B cell (primary cell): ENCODE data around the gene FOXE1. TPM values are rescaled to one million over a fixed set of nuclear protein-coding genes. Genes with fewer than 3 reads are reported as not detected.

ENCODE experiments used
- ATAC-seq: fragments of 200-7000 bp; cut with Tn5 transposase; one replicate; pipeline ENCODE4 v1.10.0; 2021; ENCODE audit warnings: low read depth, mild to moderate bottlenecking, moderate number of reproducible peaks, moderate library complexity
- CTCF ChIA-PET: fragments of 350-600 bp; sonication (Branson Sonifier 250); formaldehyde crosslinking; loops from one replicate; lab custom pipeline; 2021; ENCODE audit warnings: antibody characterized with exemption, inconsistent platforms; lab: Charles Lee
- POLR2A ChIA-PET: fragments of 350-600 bp; sonication (Branson Sonifier 250); formaldehyde crosslinking; loops from one replicate; lab custom pipeline; 2021; ENCODE audit warnings: antibody characterized with exemption; lab: Charles Lee
- DNase-seq: peaks from one replicate; pipeline ENCODE4 v3.0.0; 2013
- H2AFZ ChIP-seq: 2 replicates; pipeline ENCODE4 v1.6.1; 2012; ENCODE audit warnings: mild to moderate bottlenecking, low read depth, low read length; ENCODE audit not compliant: insufficient read depth, poor library complexity, severe bottlenecking
- H3K27ac ChIP-seq, 2 donors: 1 replicate in 1 of 2; 2 replicates in 1 of 2; pipeline ENCODE4 v1.5.1; 2012 to 2013; ENCODE audit warnings: low read length in 2 of 2, mild to moderate bottlenecking in 2 of 2, moderate library complexity in 1 of 2
- H3K27me3 ChIP-seq, 4 experiments: fragments of 200-600 bp in 1 of 4; sonication (generic) in 1 of 4; replicated peaks in 1 of 4; 1 replicate in 2 of 4; 2 replicates in 2 of 4; pipeline versions ENCODE4 v1.6.1 to v1.7.0; 2013 to 2016; ENCODE audit warnings: low read length in 3 of 4, mild to moderate bottlenecking in 2 of 4, mixed read lengths in 1 of 4, moderate library complexity in 1 of 4; ENCODE audit not compliant: insufficient read depth in 4 of 4, control insufficient read depth in 3 of 4; ENCODE audit errors: control extremely low read depth in 1 of 4
- H3K36me3 ChIP-seq, 2 experiments: replicated peaks in 1 of 2; 1 replicate in 1 of 2; 2 replicates in 1 of 2; pipeline versions ENCODE4 v1.6.1 to v1.7.1; 2013; ENCODE audit warnings: low read length in 1 of 2; ENCODE audit not compliant: insufficient read depth in 2 of 2, control insufficient read depth in 1 of 2; ENCODE audit errors: control extremely low read depth in 1 of 2, extremely low read depth in 1 of 2
- H3K4me1 ChIP-seq, 2 donors: fragments of 200-600 bp in 1 of 2; sonication (generic) in 1 of 2; 1 replicate in 1 of 2; 2 replicates in 1 of 2; pipeline versions ENCODE4 v1.5.1 to v1.6.1; 2013 to 2017; ENCODE audit warnings: low read length in 2 of 2; ENCODE audit not compliant: control insufficient read depth in 2 of 2, insufficient read depth in 2 of 2
- H3K4me2 ChIP-seq: replicated peaks from 2 replicates; pipeline ENCODE3; 2012; ENCODE audit warnings: mild to moderate bottlenecking, low read depth, low read length; ENCODE audit not compliant: poor library complexity, severe bottlenecking
- H3K4me3 ChIP-seq, 5 experiments: fragments of 200-600 bp in 1 of 5; sonication (generic) in 1 of 5; 1 replicate in 3 of 5; 2 replicates in 2 of 5; pipeline versions ENCODE4 v1.5.1 to v1.7.0; 2011 to 2016; ENCODE audit warnings: low read length in 4 of 5, mild to moderate bottlenecking in 4 of 5, low read depth in 2 of 5, control low read depth in 1 of 5, moderate library complexity in 1 of 5; ENCODE audit not compliant: insufficient read depth in 1 of 5; ENCODE audit errors: control extremely low read depth in 1 of 5, extremely low read depth in 1 of 5
- H3K79me2 ChIP-seq: fragments of 200-600 bp; sonication (generic); one replicate; pipeline ENCODE4 v1.6.0; 2016; ENCODE audit warnings: low read length; ENCODE audit not compliant: control insufficient read depth, insufficient read depth
- H3K9ac ChIP-seq: fragments of 200-600 bp; sonication (generic); 2 replicates; pipeline ENCODE4 v1.6.1; 2017; ENCODE audit warnings: mild to moderate bottlenecking, low read length, moderate library complexity
- H3K9me3 ChIP-seq, 3 donors: one replicate each; pipeline versions ENCODE4 v1.6.1 to v1.7.1; 2013; ENCODE audit warnings: low read length in 2 of 3; ENCODE audit not compliant: control insufficient read depth in 2 of 3, insufficient read depth in 1 of 3; ENCODE audit errors: control extremely low read depth in 1 of 3
- H4K20me1 ChIP-seq: 2 replicates; pipeline ENCODE4 v1.6.0; 2012; ENCODE audit warnings: mild to moderate bottlenecking, low read length; ENCODE audit not compliant: insufficient read depth, control insufficient read depth, poor library complexity, severe bottlenecking
- H3K27ac Mint-ChIP-seq: one replicate; pipeline ENCODE4 v1.8.0; 2021; ENCODE audit warnings: mixed read lengths
- H3K27me3 Mint-ChIP-seq: one replicate; pipeline ENCODE4 v1.8.0; 2021; ENCODE audit warnings: mixed read lengths
- H3K4me1 Mint-ChIP-seq: one replicate; pipeline ENCODE4 v1.8.0; 2021; ENCODE audit warnings: mixed read lengths
- H3K4me3 Mint-ChIP-seq: one replicate; pipeline ENCODE4 v1.8.0; 2021; ENCODE audit warnings: mixed read lengths
- H3K9me3 Mint-ChIP-seq: one replicate; pipeline ENCODE4 v1.8.0; 2022; ENCODE audit warnings: mixed read lengths; ENCODE audit not compliant: insufficient read depth
- EZH2 ChIP-seq: IDR thresholded peaks from 2 replicates; pipeline ENCODE4 v1.6.1; 2012; ENCODE audit warnings: borderline replicate concordance, low read depth, mild to moderate bottlenecking, moderate library complexity, low read length; ENCODE audit not compliant: insufficient read depth, poor library complexity, severe bottlenecking
- WGBS: methylation state at CpG from one replicate; pipeline ENCODE4 v1.1.5; 2013; ENCODE audit warnings: missing lambda C conversion rate; ENCODE audit not compliant: insufficient coverage; 5-methylcytosine and 5-hydroxymethylcytosine counted together
- intact Hi-C: fragments of 100-400 bp; cut with micrococcal nuclease; formaldehyde crosslinking; loops from one replicate; pipeline ENCODE4 v1.10.0; 2022
- polyA plus RNA-seq: library from polyadenylated mRNA; depleted of rRNA; stranded (reverse); fragments of >200 nt; gene quantifications from 2 replicates; pipeline ENCODE4 v1.2.3, GENCODE V29; 2012
- total RNA-seq, 2 donors: library from RNA; stranded (reverse); fragments of 120-200 nt in 1 of 2; gene quantifications; 1 replicate in 1 of 2; 2 replicates in 1 of 2; pipeline versions ENCODE4 v1.2.3 to v1.2.4, GENCODE V29; 2013 to 2022
- TF ChIP-seq, protein P1 (sequence below): fragments of 200-600 bp; IDR thresholded peaks from one replicate; pipeline ENCODE4 v1.8.0; 2022; ENCODE audit warnings: antibody characterized with exemption, mild to moderate bottlenecking

The FOXE1 gene
- total and polyA plus RNA-seq, 2 donors (not counting 1 experiment from before 2014, with no cell fraction given), result not detected

DNA sequence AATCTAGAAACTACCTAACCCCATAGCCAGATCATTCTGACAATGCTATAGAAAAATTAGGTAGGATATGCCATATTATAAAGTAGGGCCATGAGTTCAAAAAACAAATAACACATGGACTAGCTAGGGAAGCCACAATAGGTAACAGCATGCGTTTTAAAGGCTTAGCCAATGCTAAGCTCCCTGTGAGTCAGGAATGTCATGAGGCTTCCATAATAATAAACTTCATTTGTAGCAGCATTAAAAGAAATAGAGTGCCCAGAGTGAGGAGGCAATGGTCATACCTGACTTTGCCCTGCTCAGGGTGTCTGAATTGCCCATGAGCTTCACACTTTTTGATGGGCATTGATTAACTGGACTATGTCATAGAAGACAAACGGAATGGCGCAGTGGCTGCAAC is 15.8 kb downstream of the FOXE1 start:
- ChIA-PET CTCF (interaction anchor here (1.0 kb wide), 1 partner anchor 32 kb away, joined by 3 read pairs; no protein-coding TSS in a partner anchor), POLR2A (no interaction called here)
- H4K20me1 ChIP-seq, result no peaks in the 10 kb centered on the region
- H3K27me3 ChIP-seq, result peaks cover 0 to 8% (median 4%) of the 10 kb centered on the region in 4 experiments
- H3K36me3 ChIP-seq, result no peaks in the 10 kb centered on the region
- H3K79me2 ChIP-seq, result no peaks in the 10 kb centered on the region
- intact Hi-C loops, result no loop called here
- H3K9ac ChIP-seq, result no peak overlapping the region
- no peak overlapping the region for H2AFZ ChIP-seq
- no peak overlapping the region for H3K27ac ChIP-seq
- H3K9me3 ChIP-seq, result peaks cover 8 to 14% (median 9%) of the 10 kb centered on the region in 3 donors
- H3K4me2 ChIP-seq, result no peak overlapping the region
- peaks cover 4% of the 10 kb centered on the region in 2 donors for H3K4me1 ChIP-seq
- no peak for ATAC-seq
- H3K27me3 Mint-ChIP-seq, result peaks cover 37% of the 10 kb centered on the region
- DNase-seq, result no peak
- WGBS, result 96% methylated on average over 2 of the region's 3 CpGs
- no peak overlapping the region for H3K4me3 ChIP-seq
- peaks cover 9% of the 10 kb centered on the region for H3K9me3 Mint-ChIP-seq
- TF ChIP-seq, protein P1, sequence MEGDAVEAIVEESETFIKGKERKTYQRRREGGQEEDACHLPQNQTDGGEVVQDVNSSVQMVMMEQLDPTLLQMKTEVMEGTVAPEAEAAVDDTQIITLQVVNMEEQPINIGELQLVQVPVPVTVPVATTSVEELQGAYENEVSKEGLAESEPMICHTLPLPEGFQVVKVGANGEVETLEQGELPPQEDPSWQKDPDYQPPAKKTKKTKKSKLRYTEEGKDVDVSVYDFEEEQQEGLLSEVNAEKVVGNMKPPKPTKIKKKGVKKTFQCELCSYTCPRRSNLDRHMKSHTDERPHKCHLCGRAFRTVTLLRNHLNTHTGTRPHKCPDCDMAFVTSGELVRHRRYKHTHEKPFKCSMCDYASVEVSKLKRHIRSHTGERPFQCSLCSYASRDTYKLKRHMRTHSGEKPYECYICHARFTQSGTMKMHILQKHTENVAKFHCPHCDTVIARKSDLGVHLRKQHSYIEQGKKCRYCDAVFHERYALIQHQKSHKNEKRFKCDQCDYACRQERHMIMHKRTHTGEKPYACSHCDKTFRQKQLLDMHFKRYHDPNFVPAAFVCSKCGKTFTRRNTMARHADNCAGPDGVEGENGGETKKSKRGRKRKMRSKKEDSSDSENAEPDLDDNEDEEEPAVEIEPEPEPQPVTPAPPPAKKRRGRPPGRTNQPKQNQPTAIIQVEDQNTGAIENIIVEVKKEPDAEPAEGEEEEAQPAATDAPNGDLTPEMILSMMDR, result no peak
- TF ChIP-seq EZH2, result no peak
- H3K4me1 Mint-ChIP-seq, result peaks cover 9% of the 10 kb centered on the region
- H3K27ac Mint-ChIP-seq, result no peak overlapping the region
- no peak overlapping the region for H3K4me3 Mint-ChIP-seq

DNA sequence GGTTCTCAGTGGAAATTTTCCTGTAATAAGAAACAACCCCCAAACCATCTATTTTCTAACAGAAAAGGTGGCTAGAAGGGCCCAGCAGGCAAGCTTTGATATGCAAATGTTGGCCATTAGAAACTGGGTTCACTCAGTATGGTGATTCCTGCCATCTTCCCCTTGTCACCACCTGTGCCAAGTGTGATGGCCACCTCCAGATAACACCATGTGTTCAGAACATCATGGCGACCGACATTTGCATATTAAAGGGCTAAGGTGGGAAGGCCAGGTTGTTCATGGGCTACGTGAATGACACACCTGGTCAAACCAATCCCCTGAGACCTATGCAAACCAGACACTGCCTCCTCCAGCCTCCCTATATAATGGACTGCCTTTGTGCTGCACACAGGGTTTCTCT is 20.4 kb downstream of the FOXE1 start:
- H3K27me3 ChIP-seq, result peaks cover 0 to 5% (median 0%) of the 10 kb centered on the region in 4 experiments
- intact Hi-C loops, result no loop called here
- ChIA-PET CTCF (no interaction called here), POLR2A (no interaction called here)
- no peaks in the 10 kb centered on the region for H4K20me1 ChIP-seq
- H3K36me3 ChIP-seq, result no peaks in the 10 kb centered on the region
- no peak for DNase-seq
- WGBS, result no CpG with 5 or more reads among the region's 3 CpGs
- ATAC-seq, result no peak
- H3K27ac ChIP-seq, result no peak overlapping the region
- H2AFZ ChIP-seq, result no peak overlapping the region
- peaks cover 2% of the 10 kb centered on the region for H3K9me3 Mint-ChIP-seq
- TF ChIP-seq, protein P1, result no peak
- no peak for TF ChIP-seq EZH2
- H3K4me3 Mint-ChIP-seq, result no peak overlapping the region
- H3K9me3 ChIP-seq, result peaks cover 0 to 3% (median 0%) of the 10 kb centered on the region in 3 donors
- no peaks in the 10 kb centered on the region for H3K79me2 ChIP-seq
- H3K4me3 ChIP-seq, result no peak overlapping the region
- no peaks in the 10 kb centered on the region for H3K4me1 ChIP-seq
- no peaks in the 10 kb centered on the region for H3K4me1 Mint-ChIP-seq
- no peak overlapping the region for H3K4me2 ChIP-seq
- H3K9ac ChIP-seq, result no peak overlapping the region
- H3K27ac Mint-ChIP-seq, result no peak overlapping the region
- peaks cover 22% of the 10 kb centered on the region for H3K27me3 Mint-ChIP-seq
